Measurements from ENCODE around the gene WFDC6. TPM values are rescaled to one million over a fixed set of nuclear protein-coding genes. Genes with fewer than 3 reads are reported as not detected.

Gene WFDC6
- total and polyA plus RNA-seq, 2 donors = not detected

DNA sequence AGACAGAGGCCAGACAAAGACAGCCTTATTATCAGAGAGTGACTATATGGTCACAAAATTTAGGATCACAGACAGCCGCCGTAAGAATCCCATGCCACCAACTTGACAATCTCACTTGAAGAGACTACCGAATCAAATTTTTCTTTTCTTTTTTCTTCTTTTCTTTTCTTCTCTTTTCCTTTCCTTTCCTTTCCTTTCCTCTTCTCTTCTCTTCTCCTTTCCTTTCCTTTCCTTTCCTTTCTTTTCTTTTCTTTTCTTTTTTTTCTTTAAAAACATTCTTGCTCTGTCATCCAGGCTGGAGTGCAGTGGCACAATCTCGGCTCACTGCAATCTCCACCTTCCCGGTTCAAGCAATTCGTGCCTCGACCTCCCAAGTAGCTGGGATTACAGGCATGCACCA, 9.1 kb upstream of the WFDC6 start:
- no peaks in the 10 kb centered on the region for H3K4me1 ChIP-seq (ENCODE audit: insufficient read depth)
- WGBS = 80% methylated on average over 7 of the region's 7 CpGs
- H3K4me3 ChIP-seq (ENCODE audit: low read depth, low read length) = no peak overlapping the region
- no peak overlapping the region for H3K27ac ChIP-seq (ENCODE audit: low read depth)
- no peaks in the 10 kb centered on the region for H3K36me3 ChIP-seq (ENCODE audit: insufficient read depth)
- no peak for DNase-seq (ENCODE audit: extremely low spot score)

GRCh38 chr20:45547206-45547770, 8.0 kb upstream of the WFDC6 start, which contains the start of gene EPPIN:
TSS of gene EPPIN (minus strand) at chr20:45547401. CDS start at chr20:45547357, 44 bp downstream.
- WGBS = 83% methylated on average over 6 of the region's 6 CpGs
- H3K4me1 ChIP-seq (ENCODE audit: insufficient read depth) = no peaks in the 10 kb centered on the region
- DNase-seq (ENCODE audit: extremely low spot score) = no peak

DNA sequence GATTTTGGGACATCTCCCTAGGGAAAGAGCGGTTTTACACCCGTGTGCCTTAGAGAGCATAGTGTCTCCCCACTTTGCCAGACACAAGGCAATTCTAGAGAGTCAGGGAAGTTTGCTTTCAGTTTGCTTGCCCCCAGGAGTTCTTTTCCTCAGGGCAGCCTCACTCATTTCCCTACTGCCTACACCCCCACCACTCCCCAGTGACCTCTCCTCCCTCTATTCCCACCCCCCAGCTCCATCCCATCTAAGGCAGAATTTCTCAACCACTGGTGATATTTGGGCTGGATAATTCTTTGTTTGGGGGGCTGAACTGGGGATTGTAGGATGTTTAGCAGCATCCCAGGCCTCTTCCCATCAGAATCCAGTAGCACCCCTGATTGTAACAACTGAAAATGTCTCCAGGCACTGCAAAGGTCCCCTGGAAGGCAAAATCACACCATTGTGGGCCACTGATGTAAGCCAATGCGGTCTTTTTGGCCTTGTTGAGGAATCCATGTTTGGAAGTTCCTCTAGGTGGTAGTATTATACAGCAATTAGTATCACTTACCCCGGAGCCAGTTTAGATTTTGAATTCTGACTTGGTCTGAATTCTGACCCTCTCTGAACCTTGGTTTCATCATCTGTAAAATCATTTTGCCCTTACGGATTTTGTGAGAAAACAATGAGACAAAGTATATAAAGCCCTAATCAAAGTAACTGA, 6.6 kb upstream of the WFDC6 start:
- H3K36me3 ChIP-seq (ENCODE audit: insufficient read depth) = no peaks in the 10 kb centered on the region
- no peak overlapping the region for H3K27ac ChIP-seq (ENCODE audit: low read depth)
- 13% methylated on average over 5 of the region's 5 CpGs for WGBS
- DNase-seq (ENCODE audit: extremely low spot score) = no peak
- no peak overlapping the region for H3K4me3 ChIP-seq (ENCODE audit: low read depth, low read length)
- no peaks in the 10 kb centered on the region for H3K4me1 ChIP-seq (ENCODE audit: insufficient read depth)

More at GRCh38 chr20:45547206-45547770, 8.0 kb upstream of the WFDC6 start, which contains the start of gene EPPIN:
- no peaks in the 10 kb centered on the region for H3K36me3 ChIP-seq (ENCODE audit: insufficient read depth)
- no peak within 1 kb of the TSS for H3K27ac ChIP-seq (ENCODE audit: low read depth)
- H3K4me3 ChIP-seq (ENCODE audit: low read depth, low read length) = no peak within 1 kb of the TSS

- WGBS = 79% methylated on average over 3 of the region's 3 CpGs
- Histone ChIP-seq H3K4me3 (ENCODE audit: low read depth, low read length) (no peak overlapping the region), H3K4me1 (ENCODE audit: insufficient read depth) (no peaks in the 10 kb centered on the region), H3K36me3 (ENCODE audit: insufficient read depth) (no peaks in the 10 kb centered on the region), H3K27ac (ENCODE audit: low read depth) (no peak overlapping the region)
- DNase-seq (ENCODE audit: extremely low spot score) = no peak
Measured at GRCh38 chr20:45545351-45545750, 6.1 kb upstream of the WFDC6 start.

DNA sequence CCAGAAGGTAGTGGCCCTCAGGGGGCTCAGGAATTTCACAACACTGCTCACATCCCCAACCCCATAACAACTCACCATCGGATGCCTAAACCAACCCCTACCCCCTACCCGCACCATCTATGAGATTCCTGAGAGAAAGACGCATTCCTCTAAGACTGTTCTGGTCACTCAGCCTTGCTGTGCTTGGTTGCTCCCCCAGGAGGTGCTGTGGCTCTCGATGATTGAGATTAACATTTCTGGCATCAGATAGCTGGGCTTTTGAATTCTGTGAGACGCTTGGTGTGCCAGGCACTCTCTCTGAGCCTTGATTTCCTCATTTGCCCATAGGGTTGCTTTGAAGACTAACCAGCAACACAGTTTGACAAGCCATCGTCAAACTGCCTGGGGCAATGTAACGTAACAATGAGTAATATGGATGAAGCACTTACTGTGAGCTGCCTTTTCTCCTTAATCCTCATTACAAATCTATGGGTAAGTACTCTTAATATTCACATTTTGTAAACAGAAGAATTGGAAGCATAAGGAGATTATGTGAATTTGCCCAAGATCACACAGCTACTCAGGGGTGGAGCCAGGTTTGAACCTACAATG, 978 bp downstream of the WFDC6 start:
- H3K36me3 ChIP-seq (ENCODE audit: insufficient read depth) = no peaks in the 10 kb centered on the region
- no peaks in the 10 kb centered on the region for H3K4me1 ChIP-seq (ENCODE audit: insufficient read depth)
- H3K4me3 ChIP-seq (ENCODE audit: low read depth, low read length) = no peak overlapping the region
- DNase-seq (ENCODE audit: extremely low spot score) = no peak
- WGBS = 57% methylated on average over 7 of the region's 7 CpGs
- H3K27ac ChIP-seq (ENCODE audit: low read depth) = no peak overlapping the region

- WGBS = 72% methylated on average over 4 of the region's 4 CpGs
Measured at GRCh38 chr20:45527294-45527693, 12.0 kb downstream of the WFDC6 start.

DNA sequence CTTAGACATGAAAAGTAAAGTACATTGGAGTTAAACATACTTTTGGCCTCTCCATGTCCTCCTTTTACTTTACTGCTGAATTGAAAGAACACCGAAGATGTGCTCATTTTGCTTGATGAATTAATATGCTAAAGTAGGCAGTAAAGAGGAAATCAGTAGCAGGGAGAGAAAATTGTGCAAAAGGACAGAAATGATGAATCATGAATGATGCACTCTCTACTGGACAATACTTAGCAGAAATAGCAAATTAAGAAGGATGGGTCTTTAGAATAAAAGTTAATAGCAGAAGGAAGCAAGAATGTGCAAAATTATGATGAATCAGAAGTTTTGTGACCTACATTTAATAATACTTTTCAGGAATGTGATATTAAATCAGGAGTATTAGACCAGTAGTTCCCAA, 15.5 kb downstream of the WFDC6 start:
- DNase-seq (ENCODE audit: extremely low spot score) = no peak
- no peaks in the 10 kb centered on the region for H3K36me3 ChIP-seq (ENCODE audit: insufficient read depth)
- no peaks in the 10 kb centered on the region for H3K4me1 ChIP-seq (ENCODE audit: insufficient read depth)
- no peak overlapping the region for H3K4me3 ChIP-seq (ENCODE audit: low read depth, low read length)
- no peak overlapping the region for H3K27ac ChIP-seq (ENCODE audit: low read depth)
- WGBS = 77% methylated on average over 1 of the region's 1 CpG

More at GRCh38 chr20:45527294-45527693, 12.0 kb downstream of the WFDC6 start:
- no peaks in the 10 kb centered on the region for H3K4me1 ChIP-seq (ENCODE audit: insufficient read depth)
- no peak overlapping the region for H3K4me3 ChIP-seq (ENCODE audit: low read depth, low read length)
- DNase-seq (ENCODE audit: extremely low spot score) = no peak
- no peak overlapping the region for H3K27ac ChIP-seq (ENCODE audit: low read depth)
- no peaks in the 10 kb centered on the region for H3K36me3 ChIP-seq (ENCODE audit: insufficient read depth)

DNA sequence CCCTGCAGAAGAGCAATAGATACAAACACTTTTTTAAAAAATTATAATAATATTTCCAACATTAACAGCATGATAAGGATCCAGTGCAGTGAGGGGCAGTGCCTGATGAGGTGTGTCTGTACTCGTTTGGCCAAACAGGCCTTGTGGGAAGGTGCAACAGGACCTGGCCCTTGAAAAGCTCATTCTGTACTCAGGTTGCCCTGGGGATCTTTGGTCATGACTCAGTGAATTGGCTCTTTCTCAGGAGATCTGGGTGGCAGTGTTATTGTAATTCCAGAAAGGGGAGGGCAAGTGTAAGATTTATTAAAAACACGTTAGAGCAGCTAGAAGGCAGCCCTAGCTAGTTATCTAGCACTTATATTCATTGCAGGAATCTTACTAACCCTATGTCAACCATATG, 21.0 kb downstream of the WFDC6 start:
- Histone ChIP-seq H3K4me1 (ENCODE audit: insufficient read depth) (no peaks in the 10 kb centered on the region), H3K36me3 (ENCODE audit: insufficient read depth) (no peaks in the 10 kb centered on the region), H3K27ac (ENCODE audit: low read depth) (no peak overlapping the region), H3K4me3 (ENCODE audit: low read depth, low read length) (no peak overlapping the region)
- WGBS = 51% methylated on average over 2 of the region's 2 CpGs
- DNase-seq (ENCODE audit: extremely low spot score) = no peak

DNA sequence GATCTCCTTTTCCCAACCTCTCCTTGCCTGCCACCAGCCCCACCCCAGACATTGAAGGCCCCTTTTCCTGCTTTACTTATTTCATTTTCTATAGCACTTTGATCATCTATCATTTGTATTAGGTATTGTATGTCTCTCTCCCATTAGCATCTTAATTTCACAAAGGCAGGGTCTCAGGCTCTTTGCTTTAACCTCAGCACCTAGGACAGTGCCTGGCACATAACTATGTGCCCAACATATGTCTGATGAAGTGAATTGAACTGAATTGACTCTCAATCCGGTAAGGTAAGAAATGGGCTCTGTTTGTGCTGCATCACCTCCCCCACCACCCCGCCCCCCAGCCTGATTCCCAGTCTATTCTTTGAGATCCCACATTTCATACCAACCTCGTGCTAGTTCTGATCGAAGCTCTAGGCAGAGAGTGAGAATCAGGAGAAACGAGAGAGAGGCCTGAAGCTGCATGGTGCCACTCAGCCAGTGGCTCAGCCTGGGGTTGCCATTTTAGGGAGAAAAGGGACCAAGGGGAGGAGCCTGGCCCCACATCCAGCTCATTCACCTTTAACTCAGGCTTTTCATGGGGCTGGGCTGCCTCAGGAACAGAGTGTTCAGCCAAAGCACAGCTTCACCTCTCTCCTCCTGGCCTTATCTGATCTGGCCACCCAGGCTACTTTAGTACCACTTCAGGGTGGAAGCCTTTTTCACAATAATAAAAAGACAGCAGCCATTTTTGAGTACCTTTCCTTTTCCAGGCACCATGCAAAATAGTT, 24.0 kb downstream of the WFDC6 start, which contains the start of gene SPINT3:
SPINT3 (minus strand) TSS at position 476 of the 767 bp plus-strand sequence; CDS start at position 462, 14 bp downstream.
- H3K36me3 ChIP-seq (ENCODE audit: insufficient read depth) = no peaks in the 10 kb centered on the region
- H3K27ac ChIP-seq (ENCODE audit: low read depth) = no peak within 1 kb of the TSS
- H3K4me1 ChIP-seq (ENCODE audit: insufficient read depth) = no peaks in the 10 kb centered on the region
- 60% methylated on average over 5 of the region's 5 CpGs for WGBS
- no peak for DNase-seq (ENCODE audit: extremely low spot score)
- H3K4me3 ChIP-seq (ENCODE audit: low read depth, low read length) = no peak within 1 kb of the TSS

GRCh38 chr20:45510242-45510862, 28.9 kb downstream of the WFDC6 start:
- Histone ChIP-seq H3K4me1 (ENCODE audit: insufficient read depth) (no peaks in the 10 kb centered on the region), H3K36me3 (ENCODE audit: insufficient read depth) (no peaks in the 10 kb centered on the region), H3K27ac (ENCODE audit: low read depth) (no peak overlapping the region), H3K4me3 (ENCODE audit: low read depth, low read length) (no peak overlapping the region)
- 76% methylated on average over 5 of the region's 5 CpGs for WGBS
- DNase-seq (ENCODE audit: extremely low spot score) = no peak

- H3K36me3 ChIP-seq (ENCODE audit: insufficient read depth) = no peaks in the 10 kb centered on the region
- DNase-seq (ENCODE audit: extremely low spot score) = no peak
- 59% methylated on average over 4 of the region's 4 CpGs for WGBS
- no peaks in the 10 kb centered on the region for H3K4me1 ChIP-seq (ENCODE audit: insufficient read depth)
- no peak overlapping the region for H3K27ac ChIP-seq (ENCODE audit: low read depth)
- H3K4me3 ChIP-seq (ENCODE audit: low read depth, low read length) = no peak overlapping the region
Measured at GRCh38 chr20:45509091-45509490, 30.2 kb downstream of the WFDC6 start.

GRCh38 chr20:45508068-45508886, 31.0 kb downstream of the WFDC6 start:
- Histone ChIP-seq H3K4me3 (ENCODE audit: low read depth, low read length) (no peak overlapping the region), H3K4me1 (ENCODE audit: insufficient read depth) (no peaks in the 10 kb centered on the region), H3K36me3 (ENCODE audit: insufficient read depth) (no peaks in the 10 kb centered on the region), H3K27ac (ENCODE audit: low read depth) (no peak overlapping the region)
- no peak for DNase-seq (ENCODE audit: extremely low spot score)
- WGBS = 73% methylated on average over 7 of the region's 7 CpGs

All from urinary bladder (tissue), 4 donors.